ENCODE measurements around the gene ELFN1.

- no peak for TF ChIP-seq POLR2A (IDR thresholded peaks at IDR 0.05; ENCODE audit: low read length)
- TF ChIP-seq GATA1 (IDR thresholded peaks at IDR 0.05; ENCODE audit: low read depth, low read length): no peak
These were observed 39.2 kb downstream of the ELFN1 start for GRCh38 chr7:1709281-1709680.
